ENCODE data around the gene KCNAB1.

The KCNAB1 gene

GRCh38 chr3:156407617-156408225, 287.3 kb downstream of the KCNAB1 start:
- no peak for DNase-seq (ENCODE audit: low spot score)

GRCh38 chr3:156409694-156410093, 289.3 kb downstream of the KCNAB1 start:
- DNase-seq (ENCODE audit: low spot score), result no peak

GRCh38 chr3:156412600-156412999, 292.2 kb downstream of the KCNAB1 start:
- no peak for DNase-seq (ENCODE audit: low spot score)

GRCh38 chr3:156413293-156413892, 293.0 kb downstream of the KCNAB1 start:
- no peak for DNase-seq (ENCODE audit: low spot score)

- DNase-seq (ENCODE audit: low spot score), result no peak
Observed at GRCh38 chr3:156416846-156417558, 296.6 kb downstream of the KCNAB1 start.

GRCh38 chr3:156417559-156418132, 297.3 kb downstream of the KCNAB1 start:
- no peak for DNase-seq (ENCODE audit: low spot score)

- DNase-seq (ENCODE audit: low spot score), result no peak
Observed at GRCh38 chr3:156418428-156418827, 298.1 kb downstream of the KCNAB1 start.

- DNase-seq (ENCODE audit: low spot score), result no peak
Observed at GRCh38 chr3:156421534-156421933, 301.2 kb downstream of the KCNAB1 start.

- DNase-seq (ENCODE audit: low spot score), result no peak
Observed at GRCh38 chr3:156424758-156425157, 304.4 kb downstream of the KCNAB1 start.

- DNase-seq (ENCODE audit: low spot score), result no peak
Observed at GRCh38 chr3:156425651-156426050, 305.3 kb downstream of the KCNAB1 start.

- no peak for DNase-seq (ENCODE audit: low spot score)
Observed at GRCh38 chr3:156429125-156429524, 308.7 kb downstream of the KCNAB1 start.

GRCh38 chr3:156431334-156432124, 311.2 kb downstream of the KCNAB1 start:
- DNase-seq (ENCODE audit: low spot score), result no peak

- DNase-seq (ENCODE audit: low spot score), result no peak
Observed at GRCh38 chr3:156432563-156432962, 312.2 kb downstream of the KCNAB1 start.

GRCh38 chr3:156433138-156433537, 312.8 kb downstream of the KCNAB1 start:
- no peak for DNase-seq (ENCODE audit: low spot score)

GRCh38 chr3:156433910-156434309, 313.5 kb downstream of the KCNAB1 start:
- DNase-seq (ENCODE audit: low spot score), result no peak

GRCh38 chr3:156434921-156435320, 314.5 kb downstream of the KCNAB1 start:
- DNase-seq (ENCODE audit: low spot score), result no peak

GRCh38 chr3:156443079-156443478, 322.7 kb downstream of the KCNAB1 start:
- DNase-seq (ENCODE audit: low spot score), result no peak

- no peak for DNase-seq (ENCODE audit: low spot score)
Observed at GRCh38 chr3:156445117-156446090, 325.0 kb downstream of the KCNAB1 start.

GRCh38 chr3:156448300-156448699, 327.9 kb downstream of the KCNAB1 start:
- DNase-seq (ENCODE audit: low spot score), result peak; percentile 33

- DNase-seq (ENCODE audit: low spot score), result peak; percentile 21
Observed at GRCh38 chr3:156449710-156450574, 329.6 kb downstream of the KCNAB1 start.
